Neutrophil (primary cell): ENCODE measurements around the gene GANC.

Experiments
- H3K27ac ChIP-seq: fragments of 200-600 bp; sonication (generic); 2 replicates; pipeline ENCODE4 v1.5.1; 2016; ENCODE audit warnings: mild to moderate bottlenecking, moderate library complexity
- H3K27me3 ChIP-seq: fragments of 200-600 bp; sonication (generic); 2 replicates; pipeline ENCODE4 v1.6.0; 2016; ENCODE audit warnings: mild to moderate bottlenecking
- H3K36me3 ChIP-seq: fragments of 200-600 bp; sonication (generic); 2 replicates; pipeline ENCODE4 v1.5.1; 2017
- H3K4me1 ChIP-seq, 2 experiments: fragments of 200-600 bp in 1 of 2; sonication (generic) in 1 of 2; 1 replicate in 1 of 2; 2 replicates in 1 of 2; pipeline versions ENCODE4 v1.5.1 to v1.6.1; 2013 to 2016; ENCODE audit warnings: low read depth in 1 of 2, low read length in 1 of 2, mild to moderate bottlenecking in 1 of 2, moderate library complexity in 1 of 2; ENCODE audit not compliant: control insufficient read depth in 1 of 2, insufficient read depth in 1 of 2
- H3K4me3 ChIP-seq, 2 experiments: fragments of 200-600 bp in 1 of 2; sonication (generic) in 1 of 2; 1 replicate in 1 of 2; 2 replicates in 1 of 2; pipeline ENCODE4 v1.5.1; 2013 to 2016; ENCODE audit warnings: low read depth in 1 of 2, low read length in 1 of 2, mild to moderate bottlenecking in 1 of 2, moderate library complexity in 1 of 2
- H3K9me3 ChIP-seq: fragments of 200-600 bp; sonication (generic); 2 replicates; pipeline ENCODE4 v1.5.1; 2016
- CTCF ChIP-seq: fragments of 200-600 bp; sonication (generic); IDR thresholded peaks from 2 replicates; pipeline ENCODE4 v1.5.1; 2016; ENCODE audit warnings: antibody characterized with exemption

Gene GANC

DNA sequence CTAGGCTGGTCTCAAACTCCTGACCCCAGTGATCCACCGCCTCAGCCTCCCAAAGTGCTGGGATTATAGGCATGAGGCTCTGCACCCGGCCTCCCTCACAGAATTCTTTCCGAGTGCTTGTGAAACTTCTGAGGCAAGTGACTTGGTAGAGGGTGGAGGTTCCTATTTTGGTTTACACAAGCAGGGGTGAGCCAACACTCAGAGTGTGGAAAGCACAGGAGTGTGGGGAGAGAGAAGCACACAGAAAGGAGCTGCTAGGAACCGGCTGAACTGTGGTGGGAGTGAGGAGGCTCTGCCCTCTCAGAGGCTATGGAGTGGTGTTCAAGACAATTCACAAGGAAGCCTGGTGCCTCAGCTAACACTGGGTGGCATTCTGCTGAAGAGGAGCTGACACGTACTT lies 94.0 kb downstream of the GANC start:
- H3K27ac ChIP-seq = peak overlapping the region; percentile 87
- H3K4me3 ChIP-seq = peak overlapping the region; percentile 15 to 34
- no peaks in the 10 kb centered on the region for H3K36me3 ChIP-seq
- no peak for TF ChIP-seq CTCF
- H3K27me3 ChIP-seq = no peaks in the 10 kb centered on the region
- peaks cover 94 to 97% of the 10 kb centered on the region in 2 experiments for H3K4me1 ChIP-seq
- H3K9me3 ChIP-seq = no peaks in the 10 kb centered on the region

- H3K9me3 ChIP-seq = no peaks in the 10 kb centered on the region
- H3K4me1 ChIP-seq = peaks cover 84 to 86% of the 10 kb centered on the region in 2 experiments
- H3K27ac ChIP-seq = peak overlapping the region; percentile 87
- H3K4me3 ChIP-seq = peak overlapping the region in 1 of 2 experiments; percentile 34
- no peaks in the 10 kb centered on the region for H3K27me3 ChIP-seq
- no peak for TF ChIP-seq CTCF
- no peaks in the 10 kb centered on the region for H3K36me3 ChIP-seq
These were observed 95.1 kb downstream of the GANC start for GRCh38 chr15:42368096-42368495.

- H3K36me3 ChIP-seq = no peaks in the 10 kb centered on the region
- H3K4me3 ChIP-seq = no peak overlapping the region
- H3K9me3 ChIP-seq = no peaks in the 10 kb centered on the region
- TF ChIP-seq CTCF = no peak
- H3K27me3 ChIP-seq = no peaks in the 10 kb centered on the region
- peak overlapping the region; percentile 87 for H3K27ac ChIP-seq
- peaks cover 54 to 59% of the 10 kb centered on the region in 2 experiments for H3K4me1 ChIP-seq
These were observed 98.1 kb downstream of the GANC start for GRCh38 chr15:42371096-42371495.

DNA sequence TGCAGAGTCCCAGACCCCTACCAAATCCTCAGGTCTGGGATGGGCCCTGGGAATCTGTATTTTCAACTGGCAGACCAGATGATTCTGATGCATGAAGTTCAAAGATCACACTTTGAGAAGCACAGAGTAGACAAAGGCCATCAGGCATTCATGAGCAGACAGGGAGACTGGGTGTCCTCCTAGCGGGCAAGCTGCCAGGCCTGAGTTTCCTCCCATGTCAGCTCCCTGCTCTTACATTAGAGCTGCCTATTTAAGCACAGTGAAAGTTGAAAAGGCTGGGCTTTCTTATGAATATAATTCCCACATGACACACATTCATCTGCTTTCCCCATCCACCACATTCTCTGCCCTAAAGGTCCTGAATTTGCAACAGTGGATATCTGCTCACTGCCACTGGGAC lies 100.3 kb downstream of the GANC start:
- Histone ChIP-seq H3K9me3 (no peaks in the 10 kb centered on the region), H3K27ac (no peak overlapping the region), H3K4me3 (no peak overlapping the region), H3K4me1 (peaks cover 32 to 38% of the 10 kb centered on the region in 2 experiments), H3K36me3 (no peaks in the 10 kb centered on the region), H3K27me3 (no peaks in the 10 kb centered on the region)
- TF ChIP-seq CTCF = no peak

GRCh38 chr15:42373936-42374335 lies 100.9 kb downstream of the GANC start:
- Histone ChIP-seq H3K36me3 (no peaks in the 10 kb centered on the region), H3K27me3 (no peaks in the 10 kb centered on the region), H3K4me1 (peaks cover 25 to 32% of the 10 kb centered on the region in 2 experiments), H3K4me3 (no peak overlapping the region), H3K27ac (no peak overlapping the region), H3K9me3 (no peaks in the 10 kb centered on the region)
- no peak for TF ChIP-seq CTCF

- no peak overlapping the region for H3K4me3 ChIP-seq
- H3K27me3 ChIP-seq = no peaks in the 10 kb centered on the region
- peaks cover 16 to 23% of the 10 kb centered on the region in 2 experiments for H3K4me1 ChIP-seq
- no peaks in the 10 kb centered on the region for H3K36me3 ChIP-seq
- no peak overlapping the region for H3K27ac ChIP-seq
- no peaks in the 10 kb centered on the region for H3K9me3 ChIP-seq
- TF ChIP-seq CTCF = no peak
These were observed 101.8 kb downstream of the GANC start for GRCh38 chr15:42374810-42375209.
